Stimulated activated CD8-positive, alpha-beta memory T cell treated with anti-CD3 and anti-CD28 coated beads, Interleukin-15, amount 100 ng/mL, for 1 hour (primary cell): ENCODE results near the gene SLC44A1.

Experiments used
- DNase-seq: peaks from one replicate; pipeline ENCODE4 v3.0.0-alpha.2; 2020; ENCODE audit warnings: low read depth

Gene SLC44A1

GRCh38 chr9:105333811-105334210, 89.4 kb downstream of the SLC44A1 start:
- DNase-seq, result no peak

GRCh38 chr9:105338308-105338707, 93.9 kb downstream of the SLC44A1 start:
- DNase-seq, result no peak

- no peak for DNase-seq
Observed at GRCh38 chr9:105339849-105340248, 95.4 kb downstream of the SLC44A1 start.

GRCh38 chr9:105341434-105342146, 97.1 kb downstream of the SLC44A1 start:
- no peak for DNase-seq

- DNase-seq, result no peak
Observed at GRCh38 chr9:105342147-105342505, 97.7 kb downstream of the SLC44A1 start.

GRCh38 chr9:105344283-105344682, 99.8 kb downstream of the SLC44A1 start:
- DNase-seq, result no peak

- no peak for DNase-seq
Observed at GRCh38 chr9:105345626-105346025, 101.2 kb downstream of the SLC44A1 start.

GRCh38 chr9:105346273-105346672, 101.8 kb downstream of the SLC44A1 start:
- no peak for DNase-seq

- DNase-seq, result no peak
Observed at GRCh38 chr9:105354448-105354847, 110.0 kb downstream of the SLC44A1 start.

- DNase-seq, result no peak
Observed at GRCh38 chr9:105355781-105356180, 111.3 kb downstream of the SLC44A1 start.

- no peak for DNase-seq
Observed at GRCh38 chr9:105357937-105358336, 113.5 kb downstream of the SLC44A1 start.

GRCh38 chr9:105359892-105360291, 115.4 kb downstream of the SLC44A1 start:
- DNase-seq, result no peak

- no peak for DNase-seq
Observed at GRCh38 chr9:105360344-105360743, 115.9 kb downstream of the SLC44A1 start.

- no peak for DNase-seq
Observed at GRCh38 chr9:105361873-105362272, 117.4 kb downstream of the SLC44A1 start.

- no peak for DNase-seq
Observed at GRCh38 chr9:105362470-105362869, 118.0 kb downstream of the SLC44A1 start.

- DNase-seq, result no peak
Observed at GRCh38 chr9:105363837-105364236, 119.4 kb downstream of the SLC44A1 start.

- DNase-seq, result no peak
Observed at GRCh38 chr9:105369911-105370310, 125.5 kb downstream of the SLC44A1 start.

- DNase-seq, result no peak
Observed at GRCh38 chr9:105373723-105374122, 129.3 kb downstream of the SLC44A1 start.

GRCh38 chr9:105375323-105375722, 130.9 kb downstream of the SLC44A1 start:
- DNase-seq, result no peak

- DNase-seq, result no peak
Observed at GRCh38 chr9:105376893-105377292, 132.4 kb downstream of the SLC44A1 start.

GRCh38 chr9:105385381-105385985, 141.0 kb downstream of the SLC44A1 start:
- DNase-seq, result no peak

GRCh38 chr9:105389796-105390195, 145.3 kb downstream of the SLC44A1 start:
- DNase-seq, result no peak

- no peak for DNase-seq
Observed at GRCh38 chr9:105390871-105391270, 146.4 kb downstream of the SLC44A1 start.

GRCh38 chr9:105391288-105391687, 146.8 kb downstream of the SLC44A1 start:
- no peak for DNase-seq
